GM23338 (cell line): ENCODE results near the gene RASSF1. TPM values are rescaled to one million over a fixed set of nuclear protein-coding genes. Genes with fewer than 3 reads are reported as not detected.
A peak's percentile ranks its signal among the peaks of the same experiment; 100 is the strongest.

Experiments
- ATAC-seq: fragments of 200-7000 bp; cut with Tn5 transposase; 3 replicates; pipeline ENCODE4 v1.9.1; 2020
- DNase-seq: peaks from one replicate; pipeline ENCODE4 v3.0.0-alpha.2; 2015; ENCODE audit warnings: low spot score
- H2AFZ ChIP-seq: fragments of 200-600 bp; sonication (generic); 2 replicates; pipeline ENCODE4 v1.8.0; 2016; ENCODE audit warnings: antibody characterized with exemption, mild to moderate bottlenecking, moderate library complexity
- H3F3A ChIP-seq: fragments of 200-600 bp; sonication (generic); replicated peaks from 2 replicates; pipeline ENCODE4 v1.8.0; 2017; ENCODE audit warnings: antibody characterized with exemption, mixed run types, low read depth
- H3K27ac ChIP-seq: fragments of 200-600 bp; sonication (generic); 2 replicates; pipeline ENCODE4 v1.6.1; 2016; ENCODE audit warnings: low read depth
- H3K27me3 ChIP-seq: fragments of 200-600 bp; sonication (generic); 2 replicates; pipeline ENCODE4 v1.8.0; 2016; ENCODE audit warnings: mild to moderate bottlenecking, mixed run types, moderate library complexity; ENCODE audit not compliant: insufficient read depth
- H3K36me3 ChIP-seq: fragments of 200-600 bp; sonication (generic); 2 replicates; pipeline ENCODE4 v1.8.0; 2016; ENCODE audit warnings: mild to moderate bottlenecking; ENCODE audit not compliant: insufficient read depth
- H3K4me1 ChIP-seq: fragments of 200-600 bp; sonication (generic); 2 replicates; pipeline ENCODE4 v1.8.0; 2016; ENCODE audit warnings: mild to moderate bottlenecking, moderate library complexity; ENCODE audit not compliant: insufficient read depth
- H3K4me2 ChIP-seq: fragments of 200-600 bp; sonication (generic); 2 replicates; pipeline ENCODE4 v1.7.1; 2017; ENCODE audit warnings: mixed run types
- H3K4me3 ChIP-seq: fragments of 200-600 bp; sonication (generic); 2 replicates; pipeline ENCODE4 v1.6.1; 2016; ENCODE audit warnings: mixed run types
- H3K79me2 ChIP-seq: fragments of 200-600 bp; sonication (generic); replicated peaks from 2 replicates; pipeline ENCODE4 v1.8.0; 2017; ENCODE audit warnings: mild to moderate bottlenecking; ENCODE audit not compliant: insufficient read depth
- H3K9me2 ChIP-seq: fragments of 200-600 bp; sonication (generic); 2 replicates; pipeline ENCODE4 v1.8.0; 2017; ENCODE audit not compliant: insufficient read depth
- H4K20me1 ChIP-seq: fragments of 200-600 bp; sonication (generic); replicated peaks from 2 replicates; pipeline ENCODE4 v1.8.0; 2017; ENCODE audit warnings: mild to moderate bottlenecking; ENCODE audit not compliant: insufficient read depth
- H3K27ac Mint-ChIP-seq: 2 replicates; pipeline ENCODE4 v1.8.0; 2020; ENCODE audit warnings: inconsistent platforms, mild to moderate bottlenecking, moderate library complexity, mixed read lengths
- H3K27me3 Mint-ChIP-seq: 3 replicates; pipeline ENCODE4 v1.8.0; 2022; ENCODE audit warnings: low read depth, mild to moderate bottlenecking, moderate library complexity, mixed read lengths, inconsistent platforms; ENCODE audit not compliant: insufficient read depth, poor library complexity
- H3K36me3 Mint-ChIP-seq: 3 replicates; pipeline ENCODE4 v1.8.0; 2021; ENCODE audit warnings: low read depth, mild to moderate bottlenecking, inconsistent platforms, moderate library complexity, mixed read lengths
- H3K4me1 Mint-ChIP-seq: 3 replicates; pipeline ENCODE4 v1.8.0; 2020; ENCODE audit warnings: mild to moderate bottlenecking, inconsistent platforms, mixed read lengths
- H3K4me3 Mint-ChIP-seq: 3 replicates; pipeline ENCODE4 v1.8.0; 2021; ENCODE audit warnings: moderate library complexity, mild to moderate bottlenecking, inconsistent platforms, mixed read lengths
- H3K9me3 Mint-ChIP-seq: 3 replicates; pipeline ENCODE4 v1.8.0; 2020; ENCODE audit warnings: moderate library complexity, mild to moderate bottlenecking, inconsistent platforms, mixed read lengths
- CREB1 ChIP-seq: fragments of 250-450 bp; sonication (Bioruptor Pico); IDR thresholded peaks from 2 replicates; pipeline ENCODE4 v1.5.0; 2020; ENCODE audit warnings: low read depth, mild to moderate bottlenecking, moderate library complexity
- ETS1 ChIP-seq: IDR thresholded peaks from 2 replicates; pipeline ENCODE4 v1.6.1; 2016; ENCODE audit warnings: antibody characterized with exemption
- EZH2 ChIP-seq: fragments of 200-600 bp; sonication (generic); IDR thresholded peaks from one replicate; pipeline ENCODE4 v1.8.0; 2017; ENCODE audit warnings: antibody characterized with exemption, mild to moderate bottlenecking, low read depth; ENCODE audit not compliant: unreplicated experiment
- EZH2phosphoT487 ChIP-seq: fragments of 200-600 bp; sonication (generic); IDR thresholded peaks from one replicate; pipeline ENCODE4 v1.8.1; 2018; ENCODE audit warnings: antibody characterized with exemption; ENCODE audit not compliant: unreplicated experiment
- NANOG ChIP-seq: IDR thresholded peaks from 2 replicates; pipeline ENCODE4 v1.6.1; 2016; ENCODE audit warnings: antibody characterized with exemption, borderline replicate concordance
- REST ChIP-seq: IDR thresholded peaks from one replicate; pipeline ENCODE4 v1.6.1; 2018; ENCODE audit warnings: antibody characterized with exemption; ENCODE audit not compliant: unreplicated experiment
- STAT1 ChIP-seq: IDR thresholded peaks from one replicate; pipeline ENCODE4 v1.6.1; 2016; ENCODE audit warnings: antibody characterized with exemption; ENCODE audit not compliant: unreplicated experiment
- ZNF331 ChIP-seq: fragments of 250-450 bp; sonication (Bioruptor Pico); IDR thresholded peaks from 2 replicates; pipeline ENCODE4 v1.5.0; 2020; ENCODE audit warnings: low read depth, mild to moderate bottlenecking, moderate library complexity
- ZNF462 ChIP-seq: fragments of 250-450 bp; sonication (Bioruptor Pico); IDR thresholded peaks from 2 replicates; pipeline ENCODE4 v1.5.0; 2020; ENCODE audit warnings: mild to moderate bottlenecking, moderate library complexity
- long read RNA-seq: library from polyadenylated mRNA; unstranded; transcript quantifications from one replicate; pipeline ENCODE4 v2.0.0, GENCODE V29; 2020; ENCODE audit not compliant: unreplicated experiment
- polyA plus RNA-seq: library from polyadenylated mRNA; unstranded; fragments of >200 nt; fragmentation: Nextera tagmentation; extraction: Ambion mirVana; gene quantifications from 2 replicates; pipeline ENCODE4 v1.2.1, GENCODE V29; 2016
- total RNA-seq: library from RNA; depleted of rRNA; stranded (reverse); fragments of >200 nt; shearing (Covaris generic); gene quantifications from 2 replicates; pipeline ENCODE4 v1.2.3, GENCODE V29; 2014; rRNA removed
- TF ChIP-seq, protein P1 (sequence below), 2 experiments: fragments of 200-600 bp in 1 of 2; sonication (generic) in 1 of 2; conservative IDR thresholded peaks; 2 replicates each; pipeline versions ENCODE4 v1.5.1 to v1.6.1; 2016 to 2017; ENCODE audit warnings: antibody characterized with exemption in 2 of 2, low read depth in 2 of 2, mild to moderate bottlenecking in 2 of 2, moderate library complexity in 1 of 2

The RASSF1 gene, protein sequence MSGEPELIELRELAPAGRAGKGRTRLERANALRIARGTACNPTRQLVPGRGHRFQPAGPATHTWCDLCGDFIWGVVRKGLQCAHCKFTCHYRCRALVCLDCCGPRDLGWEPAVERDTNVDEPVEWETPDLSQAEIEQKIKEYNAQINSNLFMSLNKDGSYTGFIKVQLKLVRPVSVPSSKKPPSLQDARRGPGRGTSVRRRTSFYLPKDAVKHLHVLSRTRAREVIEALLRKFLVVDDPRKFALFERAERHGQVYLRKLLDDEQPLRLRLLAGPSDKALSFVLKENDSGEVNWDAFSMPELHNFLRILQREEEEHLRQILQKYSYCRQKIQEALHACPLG
- total RNA-seq (12.8 and 15.7 TPM in 2 replicates), polyA plus RNA-seq (9.6 TPM in 2 replicates)
- long read RNA-seq, transcript RASSF1-201 (5 exons, 1,757 nt): major isoform, 13 of 17 reads
- long read RNA-seq, partial matches to known transcripts: 0 of 17 reads
- long read RNA-seq, other reads (novel, unspliced or antisense): 2 of 17 reads

- Histone ChIP-seq H3K4me2 (peak within 1 kb of the TSS; percentile 90), H3K4me1 (peaks cover 22% of the 10 kb centered on the region), H3K27ac (no peak within 1 kb of the TSS), H3K79me2 (peaks cover 11% of the 10 kb centered on the region), H3K27me3 (peaks cover 66% of the 10 kb centered on the region), H2AFZ (peak within 1 kb of the TSS; percentile 85), H3K4me3 (peak within 1 kb of the TSS; percentile 65), H3K9me2 (no peaks in the 10 kb centered on the region), H3K36me3 (no peaks in the 10 kb centered on the region), H4K20me1 (peaks cover 8% of the 10 kb centered on the region), H3F3A (peaks cover 36% of the 10 kb centered on the region)
- ATAC-seq: peak; percentile 18
- Mint-ChIP-seq H3K4me3 (peak within 1 kb of the TSS; percentile 67), H3K4me1 (peaks cover 29% of the 10 kb centered on the region), H3K27me3 (peaks cover 74% of the 10 kb centered on the region), H3K9me3 (peaks cover 3% of the 10 kb centered on the region; the same call in 1 of the 3 replicates), H3K27ac (no peak within 1 kb of the TSS), H3K36me3 (no peaks in the 10 kb centered on the region; the same call in 2 of the 3 replicates)
- DNase-seq: peak; percentile 76
- TF ChIP-seq CREB1 (CRISPR knock-in tag): no peak
- TF ChIP-seq, protein P1, sequence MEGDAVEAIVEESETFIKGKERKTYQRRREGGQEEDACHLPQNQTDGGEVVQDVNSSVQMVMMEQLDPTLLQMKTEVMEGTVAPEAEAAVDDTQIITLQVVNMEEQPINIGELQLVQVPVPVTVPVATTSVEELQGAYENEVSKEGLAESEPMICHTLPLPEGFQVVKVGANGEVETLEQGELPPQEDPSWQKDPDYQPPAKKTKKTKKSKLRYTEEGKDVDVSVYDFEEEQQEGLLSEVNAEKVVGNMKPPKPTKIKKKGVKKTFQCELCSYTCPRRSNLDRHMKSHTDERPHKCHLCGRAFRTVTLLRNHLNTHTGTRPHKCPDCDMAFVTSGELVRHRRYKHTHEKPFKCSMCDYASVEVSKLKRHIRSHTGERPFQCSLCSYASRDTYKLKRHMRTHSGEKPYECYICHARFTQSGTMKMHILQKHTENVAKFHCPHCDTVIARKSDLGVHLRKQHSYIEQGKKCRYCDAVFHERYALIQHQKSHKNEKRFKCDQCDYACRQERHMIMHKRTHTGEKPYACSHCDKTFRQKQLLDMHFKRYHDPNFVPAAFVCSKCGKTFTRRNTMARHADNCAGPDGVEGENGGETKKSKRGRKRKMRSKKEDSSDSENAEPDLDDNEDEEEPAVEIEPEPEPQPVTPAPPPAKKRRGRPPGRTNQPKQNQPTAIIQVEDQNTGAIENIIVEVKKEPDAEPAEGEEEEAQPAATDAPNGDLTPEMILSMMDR (conservative IDR thresholded peaks at IDR 0.05; ENCODE audit: low read depth in 2 of 2): no peak
- TF ChIP-seq EZH2phosphoT487: peak; percentile 64
- no peak for TF ChIP-seq ZNF331 (CRISPR knock-in tag)
- TF ChIP-seq NANOG: no peak
- 0 out of 2 replicates have a peak, but pooled peaks have one; percentile 40 for TF ChIP-seq ETS1
- TF ChIP-seq REST: no peak
- no peak for TF ChIP-seq EZH2
- no peak for TF ChIP-seq ZNF462 (CRISPR knock-in tag)
- TF ChIP-seq STAT1: no peak
Observed at GRCh38 chr3:50340448-50341329, at the start of gene RASSF1. Gene RASSF1 (minus strand): TSS chr3:50340836. CDS start chr3:50340805, 31 bp downstream.
